Motor neuron (in vitro differentiated cells): Measurements from ENCODE around the gene POMGNT1. TPM values are rescaled to one million over a fixed set of nuclear protein-coding genes. Genes with fewer than 3 reads are reported as not detected.
"Not testable (repeated sequence)": the region's sequence is repeated elsewhere in the genome, so short reads cannot be mapped to it uniquely, and the experiment has no call there.

ENCODE experiments used
- ATAC-seq, 8 experiments: fragments of 200-7000 bp; cut with Tn5 transposase; replicated peaks in 6 of 8; 2 replicates each; pipeline ENCODE4 v1.8.0; 2021; ENCODE audit warnings: mild to moderate bottlenecking in 8 of 8, moderate library complexity in 8 of 8
- H3K27ac ChIP-seq, 2 donors: fragments of 250-450 bp; sonication (Bioruptor Pico); 2 replicates each; pipeline ENCODE4 v1.9.0; 2021; ENCODE audit warnings: antibody characterized with exemption in 2 of 2, mild to moderate bottlenecking in 2 of 2, moderate library complexity in 1 of 2
- H3K4me1 ChIP-seq, 2 donors: fragments of 250-450 bp; sonication (Bioruptor Pico); replicated peaks in 1 of 2; 2 replicates each; pipeline ENCODE4 v1.6.1; 2021; ENCODE audit warnings: antibody characterized with exemption in 2 of 2, mild to moderate bottlenecking in 2 of 2, moderate library complexity in 1 of 2
- H3K4me3 ChIP-seq, 5 donors: fragments of 250-450 bp; sonication (Bioruptor Pico); 2 replicates each; pipeline ENCODE4 v1.9.0; 2021; ENCODE audit warnings: antibody characterized with exemption in 5 of 5, mild to moderate bottlenecking in 5 of 5, moderate library complexity in 4 of 5
- WGBS, 10 experiments: fragments of 450-650 bp; shearing (Covaris generic); methylation state at CpG; one replicate each; pipeline ENCODE4 v1.0.0; 2022; 5-methylcytosine and 5-hydroxymethylcytosine counted together
- in situ Hi-C, 9 experiments: fragments of 400-800 bp; cut with MboI; loops; one replicate each; pipeline ENCODE4 v1.15.0; 2021; ENCODE audit warnings: low sequenced_read_pairs in 9 of 9, low pct_unique_long_range_greater_than_20kb in 2 of 9; ENCODE audit not compliant: unreplicated experiment in 9 of 9
- total RNA-seq, 8 experiments: library from RNA; unstranded; fragments of 300-600 nt; gene quantifications; 2 replicates each; pipeline versions ENCODE4 v1.2.3 to v1.2.4, GENCODE V29; 2022

The POMGNT1 gene
- total RNA-seq, 8 experiments from 2014 or later: 40.9 to 80.1 (median 59.1) TPM

- no peak overlapping the region for H3K4me3 ChIP-seq
- peak; percentile 68 to 99 (median 90) for ATAC-seq
- H3K27ac ChIP-seq: no peak overlapping the region
- WGBS, 10 experiments: 0 to 46% (median 15%) methylated on average over 1 to 5 of the region's 6 CpGs; no CpG with 5 or more reads in 1 of the 10 experiments
- in situ Hi-C loops: no loop called here
- peaks cover 30 to 41% of the 10 kb centered on the region in 2 donors for H3K4me1 ChIP-seq
Measured at GRCh38 chr1:46223472-46223943, 25.3 kb upstream of the POMGNT1 start.

DNA sequence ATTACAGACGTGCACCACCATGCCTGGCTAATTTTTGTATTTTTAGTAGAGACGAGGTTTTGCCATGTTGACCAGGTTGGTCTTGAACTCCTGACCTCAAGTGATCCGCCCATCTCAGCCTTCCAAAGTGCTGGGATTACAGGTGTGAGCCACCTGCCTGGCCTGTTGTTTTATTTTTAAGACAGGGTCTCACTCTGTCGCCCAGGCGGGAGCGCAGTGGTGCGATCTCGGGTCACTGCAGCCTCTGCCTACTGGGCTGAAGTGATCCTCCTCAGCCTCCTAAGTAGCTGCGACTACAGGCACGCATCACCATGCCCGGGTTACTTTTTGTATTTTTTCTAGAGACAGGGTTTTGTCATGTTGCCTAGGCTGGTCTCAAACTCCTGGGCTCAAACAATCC is 24.8 kb upstream of the POMGNT1 start:
- ATAC-seq: peak in 4 of 8 experiments; percentile 0 to 11 (median 2)
- WGBS, 10 experiments: 26 to 92% (median 70%) methylated on average over 2 to 11 of the region's 11 CpGs; no CpG with 5 or more reads in 3 of the 10 experiments
- H3K4me1 ChIP-seq: peaks cover 30 to 41% of the 10 kb centered on the region in 2 donors
- in situ Hi-C loops, H3K27ac ChIP-seq, H3K4me3 ChIP-seq: not testable (repeated sequence)

- Histone ChIP-seq H3K4me1 (peaks cover 30 to 41% of the 10 kb centered on the region in 2 donors), H3K4me3 (no peak overlapping the region), H3K27ac (peak overlapping the region; percentile 31 to 46)
- ATAC-seq: peak in 5 of 8 experiments; percentile 17 to 81 (median 66)
- in situ Hi-C loops: no loop called here
- WGBS, 10 experiments: 0 to 57% (median 7%) methylated on average over 1 to 4 of the region's 4 CpGs; no CpG with 5 or more reads in 5 of the 10 experiments
Measured at GRCh38 chr1:46221749-46222148, 23.5 kb upstream of the POMGNT1 start.

GRCh38 chr1:46220808-46221207 is 22.6 kb upstream of the POMGNT1 start:
- Histone ChIP-seq H3K4me1 (peaks cover 30 to 41% of the 10 kb centered on the region in 2 donors), H3K4me3 (no peak overlapping the region), H3K27ac (no peak overlapping the region)
- in situ Hi-C loops: no loop called here
- no peak for ATAC-seq
- WGBS, 10 experiments: 84 to 100% (median 92%) methylated on average over 1 to 3 of the region's 3 CpGs; no CpG with 5 or more reads in 6 of the 10 experiments

GRCh38 chr1:46219551-46220520 is 21.6 kb upstream of the POMGNT1 start:
- in situ Hi-C loops: no loop called here
- ATAC-seq: peak in 1 of 8 experiments; percentile 13
- no peak overlapping the region for H3K4me3 ChIP-seq

GRCh38 chr1:46218443-46218842 is 20.2 kb upstream of the POMGNT1 start:
- peak in 1 of 8 experiments; percentile 53 for ATAC-seq
- H3K4me1 ChIP-seq: peaks cover 30 to 41% of the 10 kb centered on the region in 2 donors
- H3K4me3 ChIP-seq: no peak overlapping the region
- no peak overlapping the region for H3K27ac ChIP-seq
- in situ Hi-C loops: no loop called here
- 69 to 100% (median 85%) methylated on average over 1 to 8 of the region's 8 CpGs; no CpG with 5 or more reads in 1 of the 10 experiments for WGBS, 10 experiments

More at GRCh38 chr1:46219551-46220520, 21.6 kb upstream of the POMGNT1 start:
- Histone ChIP-seq H3K27ac (peak overlapping the region in 1 of 2 donors; percentile 39), H3K4me1 (peaks cover 30 to 41% of the 10 kb centered on the region in 2 donors)
- WGBS, 10 experiments: 65 to 93% (median 82%) methylated on average over 2 to 16 of the region's 18 CpGs; no CpG with 5 or more reads in 5 of the 10 experiments

DNA sequence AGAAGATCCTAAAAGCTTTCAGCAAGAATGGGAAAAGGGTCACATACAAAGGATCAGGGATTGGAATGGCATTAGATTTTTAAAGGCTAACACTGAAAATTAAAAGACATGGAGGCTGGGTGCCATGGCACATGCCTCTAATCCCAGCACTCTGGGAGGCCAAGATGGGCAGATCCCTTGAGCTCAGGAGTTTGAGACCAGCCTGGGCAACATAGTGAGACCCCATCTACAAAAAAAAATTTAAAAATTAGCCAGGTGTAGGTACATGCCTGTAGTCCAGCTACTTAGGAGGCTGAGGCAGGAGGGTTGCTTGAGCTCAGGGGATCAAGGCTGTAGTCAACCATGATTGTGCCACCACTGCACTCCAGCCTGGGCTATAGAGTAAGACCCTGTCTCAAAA is 17.3 kb upstream of the POMGNT1 start:
- no peak overlapping the region for H3K4me3 ChIP-seq
- in situ Hi-C loops: no loop called here
- peaks cover 13% of the 10 kb centered on the region in 2 donors for H3K4me1 ChIP-seq
- no peak for ATAC-seq
- no peak overlapping the region for H3K27ac ChIP-seq

DNA sequence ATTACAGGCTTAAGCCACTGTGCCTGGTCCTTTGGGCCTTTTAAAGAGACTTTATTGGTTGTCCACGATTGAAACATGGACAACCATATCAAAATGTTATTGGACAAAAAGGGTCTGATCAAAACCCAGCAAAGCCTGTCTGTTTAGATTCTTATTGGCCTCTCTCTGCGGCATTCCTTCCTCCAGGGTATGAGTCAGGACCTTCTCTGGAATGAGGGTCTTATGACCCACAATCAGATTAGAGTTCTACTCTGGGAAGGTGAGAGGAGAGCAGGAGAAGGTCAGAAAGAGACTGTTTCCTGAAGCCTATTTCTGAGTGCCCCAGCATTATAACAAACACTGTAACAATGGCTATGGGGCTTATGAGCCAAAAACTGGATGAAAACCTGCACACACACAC is 12.8 kb upstream of the POMGNT1 start:
- in situ Hi-C loops: no loop called here
- ATAC-seq: no peak
- no peak overlapping the region for H3K4me3 ChIP-seq
- H3K27ac ChIP-seq: no peak overlapping the region
- H3K4me1 ChIP-seq: peaks cover 0 to 2% of the 10 kb centered on the region in 2 donors
- WGBS, 10 experiments: 85 to 100% (median 90%) methylated on average over 1 to 2 of the region's 2 CpGs; no CpG with 5 or more reads in 4 of the 10 experiments

- 0 to 100% (median 92%) methylated on average over 1 to 3 of the region's 3 CpGs; no CpG with 5 or more reads in 3 of the 10 experiments for WGBS, 10 experiments
- in situ Hi-C loops: no loop called here
- no peak overlapping the region for H3K27ac ChIP-seq
- no peak for ATAC-seq
- peaks cover 0 to 6% of the 10 kb centered on the region in 2 donors for H3K4me1 ChIP-seq
- no peak overlapping the region for H3K4me3 ChIP-seq
Measured at GRCh38 chr1:46210561-46210960, 12.3 kb upstream of the POMGNT1 start.

DNA sequence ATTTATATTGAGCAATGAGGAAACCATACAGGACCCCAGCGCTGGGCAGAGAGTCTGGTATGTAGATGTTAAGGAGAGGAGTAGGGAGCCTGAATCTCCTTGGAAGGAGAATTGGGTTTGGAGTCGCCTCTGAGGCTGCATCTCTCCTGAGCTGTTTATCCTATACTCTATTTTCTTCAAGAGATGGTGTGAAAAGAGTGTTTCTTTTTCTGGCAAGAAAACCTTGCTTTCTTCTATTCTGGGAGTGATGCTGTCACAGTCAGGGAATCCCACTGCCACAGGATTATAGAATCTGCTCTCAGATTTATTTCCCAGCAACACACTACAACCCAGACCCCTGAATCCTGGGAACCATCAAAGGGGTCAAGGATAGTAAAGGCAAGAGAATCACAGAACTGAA is 8.2 kb upstream of the POMGNT1 start:
- no peak for ATAC-seq
- no peak overlapping the region for H3K4me3 ChIP-seq
- in situ Hi-C loops: no loop called here
- WGBS, 10 experiments: 29 to 100% (median 90%) methylated on average over 1 to 2 of the region's 2 CpGs; no CpG with 5 or more reads in 5 of the 10 experiments
- no peak overlapping the region for H3K27ac ChIP-seq
- peaks cover 9 to 12% of the 10 kb centered on the region in 2 donors for H3K4me1 ChIP-seq

DNA sequence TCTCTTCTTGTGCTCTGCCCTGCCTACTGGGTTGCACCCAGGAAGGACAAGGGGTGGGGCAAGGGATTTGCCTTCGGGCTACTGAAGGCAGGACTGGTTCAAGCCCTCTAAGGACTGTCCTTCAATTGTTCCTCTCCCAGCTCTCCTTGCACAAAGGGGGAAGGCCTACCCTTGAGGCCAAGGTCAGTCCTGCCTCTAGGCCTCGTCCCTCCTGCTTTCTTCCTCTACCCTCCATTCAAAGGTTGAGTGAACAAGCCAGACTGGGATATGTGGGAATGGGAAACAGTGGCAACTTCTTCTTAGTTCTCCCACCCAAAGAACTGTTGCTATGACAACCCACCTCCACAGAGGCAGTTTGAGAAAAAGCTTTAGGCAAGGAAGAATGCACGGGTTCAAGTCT is 7.6 kb upstream of the POMGNT1 start:
- in situ Hi-C loops: no loop called here
- peaks cover 9 to 12% of the 10 kb centered on the region in 2 donors for H3K4me1 ChIP-seq
- no peak overlapping the region for H3K27ac ChIP-seq
- 20 to 67% (median 48%) methylated on average over 1 to 3 of the region's 3 CpGs; no CpG with 5 or more reads in 3 of the 10 experiments for WGBS, 10 experiments
- H3K4me3 ChIP-seq: no peak overlapping the region
- ATAC-seq: peak in 3 of 8 experiments; percentile 47 to 72 (median 47)

DNA sequence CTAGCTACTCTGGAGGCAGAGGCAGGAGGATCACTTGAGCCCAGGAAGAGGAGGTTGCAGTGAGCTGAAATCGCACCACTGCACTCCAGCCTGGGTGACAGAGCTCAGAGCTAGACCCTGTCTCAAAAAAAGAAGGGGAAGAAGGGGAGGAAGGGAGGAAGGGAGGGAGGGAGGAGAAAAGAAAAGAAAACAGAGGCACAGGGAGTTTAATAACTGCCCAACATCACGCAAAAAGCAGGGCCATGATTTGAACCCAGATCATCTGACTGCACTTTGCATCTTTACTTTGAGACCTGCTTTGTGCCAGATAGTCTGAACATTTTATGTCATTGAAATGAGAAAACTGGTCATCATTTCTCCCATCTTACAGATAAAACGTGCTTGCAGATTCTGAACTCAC is 6.9 kb upstream of the POMGNT1 start:
- in situ Hi-C loops: no loop called here
- H3K4me3 ChIP-seq: no peak overlapping the region
- no peak overlapping the region for H3K27ac ChIP-seq
- H3K4me1 ChIP-seq: peaks cover 9 to 12% of the 10 kb centered on the region in 2 donors
- no peak for ATAC-seq
- 0 to 100% (median 72%) methylated on average over 1 to 3 of the region's 3 CpGs; no CpG with 5 or more reads in 1 of the 10 experiments for WGBS, 10 experiments

- no peak for ATAC-seq
- H3K27ac ChIP-seq: no peak overlapping the region
- 76 to 88% (median 78%) methylated on average over 1 to 5 of the region's 5 CpGs; no CpG with 5 or more reads in 7 of the 10 experiments for WGBS, 10 experiments
- peaks cover 9 to 12% of the 10 kb centered on the region in 2 donors for H3K4me1 ChIP-seq
- in situ Hi-C loops: no loop called here
- peak overlapping the region in 2 of 5 donors; percentile 45 to 91 for H3K4me3 ChIP-seq
Measured at GRCh38 chr1:46204406-46204742, 6.1 kb upstream of the POMGNT1 start.
